ENCODE measurements around the gene FREY1.

DNA sequence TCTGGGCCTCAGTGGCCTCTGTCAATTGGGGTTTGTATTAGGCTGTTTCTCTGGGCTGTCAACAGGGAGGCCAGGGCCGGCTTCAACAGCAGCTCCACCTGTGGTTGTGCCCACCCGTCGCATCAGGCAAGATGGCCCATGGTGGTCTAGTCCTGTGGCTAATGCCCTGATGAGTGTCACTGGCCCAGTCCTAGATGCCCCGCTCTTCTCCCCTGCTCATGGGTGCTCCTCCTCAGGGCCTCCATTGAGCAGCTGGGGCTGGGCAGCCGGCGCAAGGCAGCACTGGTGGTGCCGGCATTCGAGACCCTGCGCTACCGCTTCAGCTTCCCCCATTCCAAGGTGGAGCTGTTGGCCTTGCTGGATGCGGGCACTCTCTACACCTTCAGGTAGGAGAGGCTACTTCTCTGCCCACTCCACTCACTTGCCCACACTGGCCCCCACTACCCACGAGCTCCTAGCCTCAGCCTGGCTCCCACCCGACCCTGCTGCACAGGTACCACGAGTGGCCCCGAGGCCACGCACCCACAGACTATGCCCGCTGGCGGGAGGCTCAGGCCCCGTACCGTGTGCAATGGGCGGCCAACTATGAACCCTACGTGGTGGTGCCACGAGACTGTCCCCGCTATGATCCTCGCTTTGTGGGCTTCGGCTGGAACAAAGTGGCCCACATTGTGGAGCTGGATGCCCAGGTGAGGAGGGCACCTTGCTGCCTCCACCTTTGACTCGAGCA is 20.8 kb upstream of the FREY1 start:
- TF ChIP-seq POLR2A (IDR thresholded peaks at IDR 0.05; ENCODE audit: low read depth, low read length) (no peak), TAF1 (IDR thresholded peaks at IDR 0.05; ENCODE audit: borderline replicate concordance, low read depth, low read length) (no peak), POLR2AphosphoS5 (IDR thresholded peaks at IDR 0.05; ENCODE audit: low read depth, low read length) (no peak)

Measured in GM12892 (cell line).